Gastrocnemius medialis (tissue), 4 donors: ENCODE data around the gene ROBO1. TPM values are rescaled to one million over a fixed set of nuclear protein-coding genes. Genes with fewer than 3 reads are reported as not detected.
A peak's percentile ranks its signal among the peaks of the same experiment; 100 is the strongest.

Source experiments
- ATAC-seq, 2 donors: fragments of 150-250 bp; one replicate each; pipeline ENCODE4 v1.9.1; 2016
- DNase-seq, 2 donors: peaks; one replicate each; pipeline ENCODE4 v3.0.0-alpha.2; 2019
- H3K27ac ChIP-seq, 4 donors: fragments of 200-600 bp; sonication (generic); 1 replicate in 1 of 4; 2 replicates in 3 of 4; pipeline ENCODE4 v1.5.1; 2016 to 2018; ENCODE audit warnings: mild to moderate bottlenecking in 2 of 4, moderate library complexity in 1 of 4
- H3K27me3 ChIP-seq, 3 donors: fragments of 200-600 bp; sonication (generic) in 2 of 3; 1 replicate in 1 of 3; 2 replicates in 2 of 3; pipeline versions ENCODE4 v1.5.1 to v1.6.0; 2016 to 2019; ENCODE audit warnings: mild to moderate bottlenecking in 1 of 3, moderate library complexity in 1 of 3
- H3K36me3 ChIP-seq, 2 donors: fragments of 200-600 bp; sonication (generic) in 1 of 2; one replicate each; pipeline ENCODE4 v1.5.1; 2017 to 2018
- H3K4me1 ChIP-seq, 2 donors: fragments of 200-600 bp; sonication (generic) in 1 of 2; one replicate each; pipeline ENCODE4 v1.5.1; 2016 to 2017; ENCODE audit warnings: mild to moderate bottlenecking in 2 of 2
- H3K4me3 ChIP-seq, 4 donors: fragments of 200-600 bp; sonication (generic) in 3 of 4; 1 replicate in 1 of 4; 2 replicates in 3 of 4; pipeline ENCODE4 v1.5.1; 2016 to 2019; ENCODE audit warnings: mild to moderate bottlenecking in 2 of 4
- H3K9me3 ChIP-seq, 3 donors: fragments of 200-600 bp; sonication (generic) in 2 of 3; 1 replicate in 1 of 3; 2 replicates in 2 of 3; pipeline ENCODE4 v1.5.1; 2016 to 2019
- POLR2A ChIP-seq, 2 donors: fragments of 450-650 bp; IDR thresholded peaks; one replicate each; pipeline ENCODE4 v1.6.1; 2017; ENCODE audit warnings: antibody characterized with exemption in 2 of 2, mild to moderate bottlenecking in 2 of 2, moderate library complexity in 2 of 2
- in situ Hi-C, 4 donors: fragments of 200-750 bp; cut with MboI; loops; one replicate each; pipeline versions ENCODE4 v1.15.0 to v1.8.0; 2017; ENCODE audit warnings: low sequenced_read_pairs in 4 of 4
- intact Hi-C: fragments of 100-400 bp; cut with DNase I; formaldehyde crosslinking; loops from one replicate; pipeline ENCODE4 v1.15.1; 2023; ENCODE audit warnings: low total_unique reads
- total RNA-seq, 4 donors: library from RNA; depleted of rRNA; stranded (reverse); fragments of >200 nt; gene quantifications; one replicate each; pipeline versions ENCODE4 v1.1.0 to v1.2.3, GENCODE V29; 2016
- TF ChIP-seq, protein P1 (sequence below), 5 experiments: fragments of 450-650 bp in 3 of 5; fragments of 200-600 bp in 2 of 5; sonication (generic) in 2 of 5; IDR thresholded peaks in 4 of 5; conservative IDR thresholded peaks in 1 of 5; 1 replicate in 4 of 5; 2 replicates in 1 of 5; pipeline ENCODE4 v1.5.1; 2016 to 2019; ENCODE audit warnings: antibody characterized with exemption in 5 of 5, mild to moderate bottlenecking in 3 of 5, moderate library complexity in 3 of 5

Gene ROBO1
- total RNA-seq, 4 donors from 2014 or later = 4.2 to 16.0 (median 9.5) TPM

GRCh38 chr3:78972617-78973301 is 795.0 kb downstream of the ROBO1 start:
- in situ Hi-C loops = no loop called here

GRCh38 chr3:78970656-78971055 is 797.1 kb downstream of the ROBO1 start:
- H3K9me3 ChIP-seq = no peaks in the 10 kb centered on the region
- no peak overlapping the region for H3K27ac ChIP-seq
- H3K4me1 ChIP-seq = peaks cover 5 to 12% of the 10 kb centered on the region in 2 donors
- intact Hi-C loops = loop anchor here (5.0 kb wide), 1 partner anchor 47 kb away; no protein-coding TSS in a partner anchor
- no peak for DNase-seq
- no peaks in the 10 kb centered on the region for H3K36me3 ChIP-seq
- no peaks in the 10 kb centered on the region for H3K27me3 ChIP-seq
- TF ChIP-seq POLR2A (IDR thresholded peaks at IDR 0.05) = no peak
- TF ChIP-seq, protein P1, sequence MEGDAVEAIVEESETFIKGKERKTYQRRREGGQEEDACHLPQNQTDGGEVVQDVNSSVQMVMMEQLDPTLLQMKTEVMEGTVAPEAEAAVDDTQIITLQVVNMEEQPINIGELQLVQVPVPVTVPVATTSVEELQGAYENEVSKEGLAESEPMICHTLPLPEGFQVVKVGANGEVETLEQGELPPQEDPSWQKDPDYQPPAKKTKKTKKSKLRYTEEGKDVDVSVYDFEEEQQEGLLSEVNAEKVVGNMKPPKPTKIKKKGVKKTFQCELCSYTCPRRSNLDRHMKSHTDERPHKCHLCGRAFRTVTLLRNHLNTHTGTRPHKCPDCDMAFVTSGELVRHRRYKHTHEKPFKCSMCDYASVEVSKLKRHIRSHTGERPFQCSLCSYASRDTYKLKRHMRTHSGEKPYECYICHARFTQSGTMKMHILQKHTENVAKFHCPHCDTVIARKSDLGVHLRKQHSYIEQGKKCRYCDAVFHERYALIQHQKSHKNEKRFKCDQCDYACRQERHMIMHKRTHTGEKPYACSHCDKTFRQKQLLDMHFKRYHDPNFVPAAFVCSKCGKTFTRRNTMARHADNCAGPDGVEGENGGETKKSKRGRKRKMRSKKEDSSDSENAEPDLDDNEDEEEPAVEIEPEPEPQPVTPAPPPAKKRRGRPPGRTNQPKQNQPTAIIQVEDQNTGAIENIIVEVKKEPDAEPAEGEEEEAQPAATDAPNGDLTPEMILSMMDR (IDR thresholded peaks at IDR 0.05 in 4 of 5, conservative IDR thresholded peaks at IDR 0.05 in 1 of 5) = no peak
- in situ Hi-C loops = no loop called here
- ATAC-seq = no peak
- no peak overlapping the region for H3K4me3 ChIP-seq

More at GRCh38 chr3:78972617-78973301, 795.0 kb downstream of the ROBO1 start:
- peak in 1 of 2 donors; percentile 66 for ATAC-seq
- intact Hi-C loops = loop anchor here (5.0 kb wide), 1 partner anchor 45 kb away; no protein-coding TSS in a partner anchor
- H3K27ac ChIP-seq = no peak overlapping the region
- H3K4me1 ChIP-seq = peaks cover 5 to 12% of the 10 kb centered on the region in 2 donors
- H3K27me3 ChIP-seq = no peaks in the 10 kb centered on the region
- H3K4me3 ChIP-seq = no peak overlapping the region
- TF ChIP-seq, protein P1 (IDR thresholded peaks at IDR 0.05 in 4 of 5, conservative IDR thresholded peaks at IDR 0.05 in 1 of 5) = no peak
- no peak for TF ChIP-seq POLR2A (IDR thresholded peaks at IDR 0.05)
- H3K36me3 ChIP-seq = no peaks in the 10 kb centered on the region
- DNase-seq = no peak
- H3K9me3 ChIP-seq = no peaks in the 10 kb centered on the region

DNA sequence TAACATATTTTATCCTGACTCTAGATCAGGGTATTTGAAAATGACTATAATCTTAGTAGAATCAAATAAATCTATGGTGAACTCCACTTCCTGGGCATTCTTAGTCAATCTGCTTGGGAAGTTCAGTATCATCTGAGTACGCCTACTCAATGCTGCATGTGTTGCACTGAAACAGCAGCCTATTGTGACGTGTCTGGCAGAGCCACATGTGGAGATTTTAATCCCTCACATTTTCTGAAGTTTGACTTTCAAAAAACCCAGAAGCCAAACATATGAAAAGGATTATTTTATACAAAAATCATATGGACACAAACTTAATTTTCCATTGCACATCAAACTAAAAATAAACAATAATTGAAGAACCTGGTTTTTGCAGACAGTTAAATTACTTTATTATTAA is 798.3 kb downstream of the ROBO1 start:
- Histone ChIP-seq H3K4me3 (no peak overlapping the region), H3K27ac (no peak overlapping the region), H3K4me1 (peaks cover 5 to 6% of the 10 kb centered on the region in 2 donors), H3K9me3 (no peaks in the 10 kb centered on the region), H3K27me3 (no peaks in the 10 kb centered on the region), H3K36me3 (no peaks in the 10 kb centered on the region)
- intact Hi-C loops (no loop called here), in situ Hi-C loops (no loop called here)
- TF ChIP-seq POLR2A (IDR thresholded peaks at IDR 0.05) = no peak
- TF ChIP-seq, protein P1 (IDR thresholded peaks at IDR 0.05 in 4 of 5, conservative IDR thresholded peaks at IDR 0.05 in 1 of 5) = no peak
- ATAC-seq = no peak
- DNase-seq = no peak

GRCh38 chr3:78967061-78967460 is 800.7 kb downstream of the ROBO1 start:
- H3K27me3 ChIP-seq = no peaks in the 10 kb centered on the region
- no peaks in the 10 kb centered on the region for H3K9me3 ChIP-seq
- H3K27ac ChIP-seq = no peak overlapping the region
- H3K36me3 ChIP-seq = no peaks in the 10 kb centered on the region
- H3K4me3 ChIP-seq = no peak overlapping the region
- ATAC-seq (no peak), DNase-seq (no peak)
- TF ChIP-seq, protein P1 (IDR thresholded peaks at IDR 0.05 in 4 of 5, conservative IDR thresholded peaks at IDR 0.05 in 1 of 5) = no peak
- no peak for TF ChIP-seq POLR2A (IDR thresholded peaks at IDR 0.05)
- intact Hi-C loops (no loop called here), in situ Hi-C loops (no loop called here)
- peaks cover 5 to 6% of the 10 kb centered on the region in 2 donors for H3K4me1 ChIP-seq
